Keratinocyte (primary cell): ENCODE data around the gene ANO10. TPM values are rescaled to one million over a fixed set of nuclear protein-coding genes. Genes with fewer than 3 reads are reported as not detected.
A peak's percentile ranks its signal among the peaks of the same experiment; 100 is the strongest.

Experiments
- DNase-seq: peaks from one replicate; pipeline ENCODE4 v3.0.0-alpha.2; 2011; ENCODE audit warnings: low read depth, missing footprints, low spot score
- FAIRE-seq: peaks from 2 replicates; lab custom pipeline; 2011; peaks lifted over from hg19 to GRCh38; lab: Jason Lieb, UNC
- H2AFZ ChIP-seq: 2 replicates; pipeline ENCODE4 v1.6.0; 2012; ENCODE audit warnings: low read length, control low read depth, inconsistent platforms; ENCODE audit not compliant: control insufficient read depth
- H3K27ac ChIP-seq: 2 replicates; pipeline ENCODE4 v1.5.1; 2011; ENCODE audit warnings: low read length; ENCODE audit not compliant: control insufficient read depth, insufficient read depth
- H3K27me3 ChIP-seq: 3 replicates; pipeline ENCODE4 v1.6.0; 2011; ENCODE audit warnings: low read length; ENCODE audit not compliant: control insufficient read depth, insufficient read depth; ENCODE audit errors: extremely low read depth
- H3K36me3 ChIP-seq, 2 experiments: 2 replicates in 1 of 2; 3 replicates in 1 of 2; pipeline ENCODE4 v1.5.1; 2011; ENCODE audit warnings: low read length in 2 of 2, mild to moderate bottlenecking in 1 of 2; ENCODE audit not compliant: control insufficient read depth in 2 of 2, insufficient read depth in 2 of 2; ENCODE audit errors: extremely low read depth in 1 of 2
- H3K4me1 ChIP-seq: 3 replicates; pipeline ENCODE4 v1.5.1; 2011; ENCODE audit warnings: low read length; ENCODE audit not compliant: control insufficient read depth, insufficient read depth; ENCODE audit errors: extremely low read depth
- H3K4me2 ChIP-seq: 3 replicates; pipeline ENCODE4 v1.6.0; 2011; ENCODE audit warnings: low read depth, low read length; ENCODE audit not compliant: control insufficient read depth, insufficient read depth; ENCODE audit errors: extremely low read depth
- H3K4me3 ChIP-seq, 3 experiments: fragments of 200-600 bp in 1 of 3; sonication (generic) in 1 of 3; 2 replicates in 2 of 3; 3 replicates in 1 of 3; pipeline ENCODE4 v1.5.1; 2011 to 2016; ENCODE audit warnings: low read length in 3 of 3, mild to moderate bottlenecking in 3 of 3, control low read depth in 2 of 3, inconsistent platforms in 1 of 3, low read depth in 1 of 3, mixed read lengths in 1 of 3, mixed run types in 1 of 3, moderate library complexity in 1 of 3; ENCODE audit not compliant: control insufficient read depth in 2 of 3, insufficient read depth in 2 of 3; ENCODE audit errors: extremely low read depth in 1 of 3
- H3K79me2 ChIP-seq: 2 replicates; pipeline ENCODE4 v1.6.0; 2012; ENCODE audit warnings: low read length; ENCODE audit not compliant: control insufficient read depth, insufficient read depth
- H3K9ac ChIP-seq: 3 replicates; pipeline ENCODE4 v1.6.0; 2011; ENCODE audit warnings: low read length; ENCODE audit not compliant: control insufficient read depth, insufficient read depth; ENCODE audit errors: extremely low read depth
- H3K9me1 ChIP-seq: 3 replicates; pipeline ENCODE4 v1.6.0; 2011; ENCODE audit warnings: low read length; ENCODE audit not compliant: control insufficient read depth, insufficient read depth; ENCODE audit errors: extremely low read depth
- H3K9me3 ChIP-seq: 2 replicates; pipeline ENCODE4 v1.5.1; 2012; ENCODE audit warnings: low read depth, low read length; ENCODE audit not compliant: control insufficient read depth
- H4K20me1 ChIP-seq: 3 replicates; pipeline ENCODE4 v1.6.0; 2011; ENCODE audit warnings: low read length; ENCODE audit not compliant: control insufficient read depth, insufficient read depth; ENCODE audit errors: extremely low read depth
- EZH2 ChIP-seq: IDR thresholded peaks from one replicate; pipeline ENCODE4 v1.6.1; 2012; ENCODE audit warnings: inconsistent platforms, mild to moderate bottlenecking, low read length, moderate library complexity
- dilution Hi-C: fragments of 300-500 bp; cut with MboI; formaldehyde crosslinking; loops from one replicate; pipeline ENCODE4 v1.7.0; 2020; ENCODE audit warnings: low sequenced_read_pairs; ENCODE audit not compliant: extremely low pct_ligation_motif_present
- polyA plus RNA-seq, 5 experiments: library from polyadenylated mRNA; depleted of rRNA in 3 of 5; stranded (reverse) in 3 of 5; stranded (forward) in 1 of 5; unstranded in 1 of 5; fragments of >200 nt; gene quantifications; 1 replicate in 1 of 5; 2 replicates in 3 of 5; 3 replicates in 1 of 5; pipeline versions ENCODE4 v1.2.1 to v1.2.3, GENCODE V29; 2011 to 2012; ENCODE audit warnings: missing spikeins in 2 of 5, low read depth in 1 of 5, low replicate concordance in 1 of 5
- TF ChIP-seq, protein P1 (sequence below), 3 experiments: IDR thresholded peaks in 1 of 3; conservative IDR thresholded peaks in 1 of 3; optimal IDR thresholded peaks in 1 of 3; 2 replicates in 2 of 3; 3 replicates in 1 of 3; pipeline versions ENCODE3 to v1.5.1; 2011; ENCODE audit warnings: low read length in 3 of 3, mild to moderate bottlenecking in 3 of 3, moderate library complexity in 2 of 3, control low read depth in 1 of 3, inconsistent platforms in 1 of 3; ENCODE audit not compliant: insufficient read depth in 2 of 3; ENCODE audit errors: extremely low read depth in 1 of 3

ANO10 gene
- polyA plus RNA-seq, 1 donor (not counting 4 experiments of a cell fraction or from before 2014, with no cell fraction given): 48.8 TPM

DNA sequence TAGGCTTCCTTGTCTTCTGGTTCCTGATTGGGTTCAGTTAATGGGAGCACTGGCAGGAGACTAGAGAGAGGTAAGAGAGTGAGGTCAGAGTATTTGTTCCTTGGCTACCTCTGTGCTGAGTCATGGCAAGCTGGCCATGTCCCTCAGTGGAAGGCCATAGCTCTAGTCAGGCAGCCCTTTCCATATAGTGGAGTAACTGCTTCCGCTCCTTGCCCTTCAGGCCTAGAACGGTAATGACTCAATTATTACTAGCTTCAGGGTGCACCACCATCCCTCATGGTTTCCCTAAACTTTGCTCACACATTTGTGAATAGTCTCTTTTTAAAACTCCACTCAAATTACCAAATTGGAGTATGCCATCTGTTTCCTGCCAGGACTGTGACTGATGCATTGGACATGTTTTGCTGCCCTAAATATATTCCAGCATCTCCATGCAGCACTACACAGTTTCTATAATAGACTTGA, 10.5 kb upstream of the ANO10 start:
- no peak overlapping the region for H2AFZ ChIP-seq
- DNase-seq: peak; percentile 45

DNA sequence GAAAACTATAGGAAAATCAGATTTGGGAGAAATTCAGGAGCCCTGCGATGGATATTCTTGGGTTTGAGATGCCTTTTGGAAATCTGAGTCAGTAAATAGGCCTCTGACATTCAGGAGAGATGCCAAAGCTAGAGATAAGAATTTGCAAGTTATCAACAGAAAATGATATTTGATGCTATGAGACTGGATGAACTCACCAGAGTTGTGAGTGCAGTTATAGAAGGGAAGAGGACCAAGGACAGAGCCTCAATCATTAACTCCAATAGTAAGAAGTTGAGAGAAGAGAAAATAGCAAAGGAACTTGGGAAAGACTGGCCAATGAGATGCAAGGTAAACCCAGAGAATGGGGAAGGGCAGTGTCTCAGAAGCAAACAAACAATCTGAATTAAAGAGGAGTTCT, 7.9 kb upstream of the ANO10 start:
- dilution Hi-C loops: no loop called here
- H3K36me3 ChIP-seq: no peaks in the 10 kb centered on the region
- peaks cover 4% of the 10 kb centered on the region for H3K4me1 ChIP-seq
- H3K9me1 ChIP-seq: no peaks in the 10 kb centered on the region
- H3K4me3 ChIP-seq: no peak overlapping the region
- TF ChIP-seq, protein P1, sequence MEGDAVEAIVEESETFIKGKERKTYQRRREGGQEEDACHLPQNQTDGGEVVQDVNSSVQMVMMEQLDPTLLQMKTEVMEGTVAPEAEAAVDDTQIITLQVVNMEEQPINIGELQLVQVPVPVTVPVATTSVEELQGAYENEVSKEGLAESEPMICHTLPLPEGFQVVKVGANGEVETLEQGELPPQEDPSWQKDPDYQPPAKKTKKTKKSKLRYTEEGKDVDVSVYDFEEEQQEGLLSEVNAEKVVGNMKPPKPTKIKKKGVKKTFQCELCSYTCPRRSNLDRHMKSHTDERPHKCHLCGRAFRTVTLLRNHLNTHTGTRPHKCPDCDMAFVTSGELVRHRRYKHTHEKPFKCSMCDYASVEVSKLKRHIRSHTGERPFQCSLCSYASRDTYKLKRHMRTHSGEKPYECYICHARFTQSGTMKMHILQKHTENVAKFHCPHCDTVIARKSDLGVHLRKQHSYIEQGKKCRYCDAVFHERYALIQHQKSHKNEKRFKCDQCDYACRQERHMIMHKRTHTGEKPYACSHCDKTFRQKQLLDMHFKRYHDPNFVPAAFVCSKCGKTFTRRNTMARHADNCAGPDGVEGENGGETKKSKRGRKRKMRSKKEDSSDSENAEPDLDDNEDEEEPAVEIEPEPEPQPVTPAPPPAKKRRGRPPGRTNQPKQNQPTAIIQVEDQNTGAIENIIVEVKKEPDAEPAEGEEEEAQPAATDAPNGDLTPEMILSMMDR (optimal IDR thresholded peaks at IDR 0.05 in 1 of 3, IDR thresholded peaks at IDR 0.05 in 1 of 3, conservative IDR thresholded peaks at IDR 0.05 in 1 of 3; ENCODE audit: extremely low read depth in 1 of 3, insufficient read depth in 2 of 3, low read length in 3 of 3): no peak
- no peak for TF ChIP-seq EZH2
- H3K4me2 ChIP-seq: no peak overlapping the region
- H3K9me3 ChIP-seq: no peaks in the 10 kb centered on the region
- FAIRE-seq: no peak
- H3K27ac ChIP-seq: no peak overlapping the region
- DNase-seq: no peak
- no peaks in the 10 kb centered on the region for H3K27me3 ChIP-seq
- H4K20me1 ChIP-seq: no peaks in the 10 kb centered on the region
- no peak overlapping the region for H2AFZ ChIP-seq
- no peaks in the 10 kb centered on the region for H3K79me2 ChIP-seq
- no peak overlapping the region for H3K9ac ChIP-seq

More for the DNA sequence above, 10.5 kb upstream of the ANO10 start:
- Histone ChIP-seq H3K79me2 (no peaks in the 10 kb centered on the region), H3K4me2 (no peak overlapping the region), H3K9ac (no peak overlapping the region), H3K4me1 (peaks cover 4% of the 10 kb centered on the region), H3K9me1 (no peaks in the 10 kb centered on the region), H3K27me3 (no peaks in the 10 kb centered on the region), H3K36me3 (no peaks in the 10 kb centered on the region), H3K27ac (no peak overlapping the region), H4K20me1 (no peaks in the 10 kb centered on the region), H3K9me3 (no peaks in the 10 kb centered on the region), H3K4me3 (no peak overlapping the region)
- TF ChIP-seq, protein P1 (optimal IDR thresholded peaks at IDR 0.05 in 1 of 3, IDR thresholded peaks at IDR 0.05 in 1 of 3, conservative IDR thresholded peaks at IDR 0.05 in 1 of 3; ENCODE audit: extremely low read depth in 1 of 3, insufficient read depth in 2 of 3, low read length in 3 of 3): no peak
- no peak for TF ChIP-seq EZH2
- peak; percentile 49 for FAIRE-seq
- dilution Hi-C loops: no loop called here
